SK-N-MC (cell line): ENCODE results near the gene KIF5A.

Source experiments
- EZH2 ChIP-seq: fragments of 200-600 bp; sonication (generic); IDR thresholded peaks from one replicate; pipeline ENCODE4 v1.6.1; 2017; ENCODE audit warnings: antibody characterized with exemption
- POLR2AphosphoS5 ChIP-seq: IDR thresholded peaks from 2 replicates; pipeline ENCODE4 v1.6.1; 2012; ENCODE audit warnings: mild to moderate bottlenecking, low read depth, low read length, borderline replicate concordance

DNA sequence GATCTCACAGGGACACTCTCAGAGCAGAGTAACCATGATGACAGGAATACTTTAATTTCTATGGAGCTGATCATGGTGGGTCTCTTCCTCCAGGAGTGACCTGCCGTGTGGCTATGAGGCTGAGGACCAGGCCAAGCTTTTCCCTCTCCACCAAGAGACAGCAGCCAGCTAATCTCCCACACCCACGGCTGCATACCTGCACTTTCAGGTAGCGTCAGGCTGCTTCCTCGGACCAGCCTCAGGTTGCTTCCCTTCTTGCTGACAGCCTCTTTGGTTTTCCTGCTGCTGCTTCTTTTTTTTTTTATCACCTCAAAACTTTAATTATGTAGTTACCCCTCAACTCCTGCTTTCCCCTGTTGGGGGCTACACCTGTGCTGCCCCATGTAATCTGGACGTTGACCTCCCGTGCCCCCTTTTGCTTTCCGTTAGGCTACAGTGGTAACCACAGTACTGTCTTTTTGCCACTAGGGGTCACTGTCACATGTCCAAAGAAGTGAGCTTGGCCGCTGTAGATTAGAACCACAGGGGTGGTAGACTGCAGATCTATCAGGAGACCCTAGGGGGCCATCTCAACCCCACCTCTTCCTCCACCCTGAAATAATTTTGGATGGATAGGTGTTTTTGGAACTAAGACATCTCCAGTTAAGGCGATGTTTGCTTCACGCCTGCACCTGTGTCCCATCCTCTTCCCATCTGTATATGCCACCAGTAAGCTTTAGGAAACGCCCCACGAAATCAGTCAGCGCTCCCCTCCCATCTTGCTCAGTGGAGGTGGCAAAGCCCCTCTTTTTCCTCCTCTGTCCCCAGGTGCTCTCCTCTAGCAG is 33.4 kb downstream of the KIF5A start:
- TF ChIP-seq POLR2AphosphoS5 (no peak), EZH2 (no peak)
